IPS-11a (cell line): Measurements from ENCODE around the gene GALNT5.
"Not testable (repeated sequence)": the region's sequence is repeated elsewhere in the genome, so short reads cannot be mapped to it uniquely, and the experiment has no call there.

Experiments
- H3K4me3 ChIP-seq: one replicate; pipeline ENCODE4 v1.5.1; 2013; ENCODE audit warnings: low read depth, low read length, control low read depth

GALNT5 gene

DNA sequence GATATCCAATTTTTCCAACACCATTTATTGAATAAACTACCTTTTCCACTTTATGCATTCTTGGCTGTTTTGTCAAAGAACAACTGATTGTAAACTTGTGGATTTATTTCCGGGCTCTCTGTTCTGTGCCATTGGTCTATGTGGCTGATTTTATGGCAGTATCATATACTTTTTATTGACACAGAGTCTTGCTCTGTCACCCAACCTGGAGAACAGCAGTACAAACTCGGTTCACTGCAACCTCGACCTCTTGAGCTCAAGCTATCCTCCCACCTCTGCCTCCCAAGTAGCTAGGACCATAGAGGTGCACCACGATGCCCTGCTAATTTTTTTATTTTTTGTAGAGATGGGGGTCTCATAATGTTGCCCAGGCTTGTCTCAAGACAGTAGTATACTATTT is 6.7 kb upstream of the GALNT5 start:
- no peak overlapping the region for H3K4me3 ChIP-seq

DNA sequence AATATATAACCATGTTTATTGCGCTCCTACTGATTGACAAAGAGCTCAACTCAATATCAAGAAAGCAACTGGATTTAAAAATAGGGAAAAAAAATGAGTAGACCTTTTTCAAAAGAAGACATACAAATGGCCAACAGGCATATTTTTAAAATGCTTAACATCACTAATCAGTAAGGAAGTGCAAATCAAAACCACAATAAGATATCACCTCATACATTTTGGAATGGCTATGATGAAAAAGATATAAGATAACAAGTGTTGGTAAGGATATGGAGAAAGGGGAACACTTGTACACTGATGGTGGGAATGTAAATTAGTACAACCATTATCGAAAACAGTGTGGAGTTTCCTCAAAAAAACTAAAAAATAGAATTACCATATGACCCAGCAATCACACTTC is 5.6 kb upstream of the GALNT5 start:
- no peak overlapping the region for H3K4me3 ChIP-seq

DNA sequence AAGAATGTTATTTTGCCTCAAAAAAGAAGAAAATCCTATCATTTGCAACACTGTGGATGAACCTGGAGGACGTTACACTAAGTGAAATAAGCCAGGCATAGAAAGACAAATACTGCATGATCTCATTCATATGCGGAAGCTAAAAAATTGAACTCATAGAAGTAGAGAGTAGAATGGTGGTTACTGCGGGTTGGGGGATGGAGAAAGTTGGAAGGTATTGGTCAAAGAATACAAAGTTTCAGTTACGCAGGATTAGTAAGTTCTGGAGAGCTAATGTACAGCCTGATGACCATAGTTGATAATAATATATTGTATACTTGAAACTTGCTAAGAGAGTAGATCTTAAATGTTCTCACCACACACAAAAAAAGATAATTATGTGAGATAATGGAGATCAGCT is 5.0 kb upstream of the GALNT5 start:
- no peak overlapping the region for H3K4me3 ChIP-seq

DNA sequence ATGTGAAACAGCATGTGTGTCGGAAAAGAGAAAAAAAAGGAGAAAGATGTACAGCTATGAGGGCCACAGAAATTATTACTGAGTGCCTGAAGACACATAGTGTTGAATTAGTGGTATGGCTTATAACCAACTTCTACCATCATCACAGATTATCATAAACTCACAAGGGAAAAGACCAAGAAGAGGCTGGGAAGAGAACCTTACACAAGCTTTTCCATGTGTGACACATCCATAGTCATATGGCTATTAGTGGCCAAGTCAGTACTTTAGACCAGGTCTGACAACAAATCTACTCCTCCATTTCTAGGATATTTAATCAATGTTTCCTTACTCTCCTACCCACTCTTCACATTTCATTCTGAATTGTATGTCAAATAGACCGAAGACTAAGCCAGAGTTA is 3.5 kb upstream of the GALNT5 start:
- no peak overlapping the region for H3K4me3 ChIP-seq

DNA sequence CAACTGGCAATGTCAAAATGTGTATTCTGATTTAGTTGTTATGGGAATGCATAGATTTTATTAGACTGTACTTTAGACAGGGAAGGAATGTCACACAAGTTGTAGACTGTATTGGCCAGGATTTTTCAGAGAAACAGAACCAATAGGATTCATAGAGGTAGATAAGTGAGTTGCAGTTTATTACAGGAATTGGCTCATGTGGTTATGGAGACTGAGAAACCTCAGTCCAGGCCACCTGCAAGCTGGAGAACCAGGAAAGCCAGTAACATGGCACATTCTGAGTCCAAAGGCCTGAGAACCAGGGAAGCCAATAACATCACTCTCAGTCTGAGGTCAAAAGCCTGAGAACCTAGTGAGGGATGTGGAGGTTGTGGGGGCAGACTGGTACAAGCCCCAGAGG is 1.8 kb upstream of the GALNT5 start:
- no peak overlapping the region for H3K4me3 ChIP-seq

DNA sequence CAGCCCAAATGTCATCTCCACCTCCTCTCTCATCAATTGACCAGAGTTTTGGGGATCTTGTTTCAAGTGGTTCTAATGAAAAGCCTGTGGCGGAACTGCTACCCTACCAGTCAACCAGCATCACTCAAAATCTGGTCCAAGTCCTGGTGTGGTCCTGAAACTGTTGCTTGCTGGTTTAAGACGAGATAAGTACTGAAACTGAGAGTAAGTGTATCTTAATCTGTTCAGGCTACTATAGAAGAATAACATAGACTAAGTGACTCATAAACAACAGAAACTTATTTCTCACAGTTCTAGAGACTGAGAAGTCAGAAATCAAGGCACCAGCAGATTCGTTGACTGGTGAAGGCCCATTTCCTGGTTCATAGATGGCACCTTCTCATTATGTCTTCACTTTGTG is 879 bp upstream of the GALNT5 start:
- no peak overlapping the region for H3K4me3 ChIP-seq

DNA sequence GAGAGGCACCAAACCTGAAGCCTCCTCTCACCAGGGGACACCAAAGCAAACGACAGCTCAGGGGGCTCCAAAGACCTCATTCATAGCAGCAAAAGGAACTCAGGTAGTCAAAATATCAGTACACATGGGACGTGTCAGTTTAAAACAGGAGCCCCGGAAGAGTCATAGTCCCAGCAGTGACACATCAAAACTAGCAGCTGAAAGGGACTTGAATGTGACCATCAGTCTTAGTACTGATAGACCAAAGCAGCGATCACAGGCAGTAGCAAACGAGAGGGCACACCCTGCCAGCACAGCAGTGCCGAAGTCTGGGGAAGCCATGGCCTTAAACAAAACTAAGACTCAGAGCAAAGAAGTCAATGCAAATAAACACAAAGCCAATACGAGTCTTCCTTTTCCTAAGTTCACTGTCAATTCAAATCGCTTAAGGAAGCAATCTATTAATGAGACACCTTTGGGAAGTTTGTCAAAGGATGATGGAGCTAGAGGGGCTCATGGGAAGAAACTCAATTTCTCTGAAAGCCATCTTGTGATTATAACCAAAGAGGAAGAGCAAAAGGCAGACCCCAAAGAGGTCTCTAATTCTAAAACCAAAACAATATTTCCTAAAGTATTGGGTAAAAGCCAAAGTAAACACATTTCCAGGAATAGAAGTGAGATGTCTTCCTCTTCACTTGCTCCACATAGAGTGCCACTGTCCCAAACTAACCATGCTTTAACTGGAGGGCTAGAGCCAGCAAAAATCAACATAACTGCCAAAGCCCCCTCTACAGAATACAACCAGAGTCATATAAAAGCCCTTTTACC is 1.2 kb downstream of the GALNT5 start:
- no peak overlapping the region for H3K4me3 ChIP-seq

DNA sequence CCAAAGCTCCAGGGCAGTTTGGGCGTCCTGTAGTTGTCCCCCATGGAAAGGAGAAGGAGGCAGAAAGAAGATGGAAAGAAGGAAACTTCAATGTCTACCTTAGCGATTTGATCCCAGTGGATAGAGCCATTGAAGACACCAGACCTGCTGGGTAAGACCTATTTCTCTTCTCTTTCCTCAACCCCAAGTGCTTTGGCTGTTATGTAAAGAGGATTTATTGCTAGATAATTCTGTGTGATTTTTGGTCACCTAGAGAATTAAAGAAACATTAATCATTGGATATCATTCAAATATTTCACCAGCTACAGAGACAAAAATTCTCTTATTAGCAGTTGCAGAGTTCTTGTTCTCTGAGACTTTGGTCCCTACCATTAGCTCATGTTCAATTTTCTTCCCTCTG is 1.9 kb downstream of the GALNT5 start:
- H3K4me3 ChIP-seq: no peak overlapping the region

DNA sequence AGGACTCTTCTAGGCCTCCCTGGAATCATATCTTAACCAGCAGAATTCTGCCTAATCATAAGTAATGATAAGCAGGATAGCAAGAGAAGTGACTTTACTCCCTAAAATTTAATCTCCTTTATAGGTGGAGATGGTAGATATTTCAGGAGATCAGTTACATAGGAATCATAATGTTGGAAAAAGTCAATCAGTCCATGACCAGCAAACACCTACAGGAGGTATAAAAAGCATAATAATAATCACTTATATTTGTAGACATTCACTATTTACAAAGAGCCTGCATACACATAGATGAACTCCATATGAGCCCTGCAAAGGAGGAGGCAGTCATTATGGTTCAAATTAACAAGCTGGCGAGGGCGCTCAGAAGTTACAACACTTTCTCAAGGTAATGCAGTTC is 2.5 kb downstream of the GALNT5 start:
- no peak overlapping the region for H3K4me3 ChIP-seq

DNA sequence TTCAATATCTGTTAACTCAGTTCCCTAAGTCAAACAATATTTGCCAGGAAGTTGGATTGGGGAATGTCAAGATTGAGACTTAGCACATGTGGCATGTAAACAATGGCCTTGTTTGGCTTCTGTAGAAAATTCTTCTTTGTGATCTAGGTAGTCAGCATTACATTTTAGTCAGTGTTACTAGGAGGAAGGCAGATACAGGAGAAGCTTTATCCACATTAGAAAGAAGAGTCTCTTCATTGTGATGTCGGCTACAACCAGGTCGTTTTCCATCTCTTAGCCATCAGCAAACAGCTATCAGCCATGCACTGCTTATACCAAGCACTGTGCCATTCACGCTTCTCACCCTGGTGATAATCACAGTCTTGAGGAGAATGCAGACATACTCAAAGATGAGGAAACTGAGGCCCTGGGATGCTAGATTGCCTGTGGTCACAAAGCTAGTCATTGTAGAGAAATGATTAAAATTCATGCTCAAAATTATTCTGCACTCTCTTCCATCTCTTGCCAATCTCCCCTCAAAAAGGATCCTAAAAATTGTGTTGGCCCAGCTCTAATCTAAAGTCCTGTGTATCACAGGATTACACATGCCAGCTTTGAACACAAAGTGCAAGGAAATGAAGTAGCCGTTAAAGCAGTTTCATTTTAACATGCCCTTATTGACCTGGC is 3.2 kb downstream of the GALNT5 start:
- H3K4me3 ChIP-seq: no peak overlapping the region

DNA sequence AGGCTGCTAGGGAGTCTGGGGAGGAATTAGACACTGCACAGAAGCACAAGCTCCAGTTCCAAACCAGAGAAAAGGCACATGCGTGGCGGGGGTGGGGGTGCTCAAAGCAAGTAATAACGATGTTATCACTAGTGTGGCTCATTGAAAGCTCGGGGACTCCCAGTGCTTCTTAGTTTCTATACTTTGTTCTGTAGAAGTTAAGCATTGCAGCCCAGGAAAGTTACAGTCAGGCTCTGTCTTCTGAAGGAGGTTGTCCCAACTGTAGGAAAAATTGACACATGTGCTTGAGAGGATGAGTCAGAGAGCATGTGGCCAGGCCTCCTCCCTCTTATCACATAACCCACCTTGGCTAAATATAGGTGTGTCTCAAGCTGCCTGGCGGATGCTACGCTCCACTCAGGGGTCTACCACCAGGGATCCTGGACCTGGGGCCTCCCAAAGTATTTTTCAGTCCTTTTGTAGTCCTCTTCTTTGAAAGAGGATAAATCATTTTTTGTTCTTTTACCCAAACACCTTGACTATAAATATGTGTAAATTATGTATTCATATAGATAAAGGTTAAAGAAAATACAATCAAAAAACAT is 3.8 kb downstream of the GALNT5 start:
- no peak overlapping the region for H3K4me3 ChIP-seq

DNA sequence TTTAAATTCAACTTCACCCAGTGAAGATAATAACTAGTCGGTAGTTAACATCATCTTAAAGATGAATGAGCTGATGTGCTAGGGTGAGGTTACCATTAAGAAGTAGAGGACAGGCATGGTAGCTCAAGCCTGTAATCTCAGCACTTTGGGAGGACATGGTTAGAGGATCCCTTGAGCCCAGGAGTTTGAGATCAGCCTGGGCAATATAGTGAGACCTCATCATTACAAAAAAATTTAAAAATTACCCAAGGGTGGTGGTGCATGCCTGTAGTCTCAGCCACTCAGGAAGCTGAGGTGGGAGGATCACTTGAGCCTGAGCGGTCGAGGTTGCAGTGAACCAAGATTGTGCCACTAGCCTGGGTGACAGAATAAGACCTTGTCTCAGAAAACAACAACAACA is 4.7 kb downstream of the GALNT5 start:
- H3K4me3 ChIP-seq: no peak overlapping the region

DNA sequence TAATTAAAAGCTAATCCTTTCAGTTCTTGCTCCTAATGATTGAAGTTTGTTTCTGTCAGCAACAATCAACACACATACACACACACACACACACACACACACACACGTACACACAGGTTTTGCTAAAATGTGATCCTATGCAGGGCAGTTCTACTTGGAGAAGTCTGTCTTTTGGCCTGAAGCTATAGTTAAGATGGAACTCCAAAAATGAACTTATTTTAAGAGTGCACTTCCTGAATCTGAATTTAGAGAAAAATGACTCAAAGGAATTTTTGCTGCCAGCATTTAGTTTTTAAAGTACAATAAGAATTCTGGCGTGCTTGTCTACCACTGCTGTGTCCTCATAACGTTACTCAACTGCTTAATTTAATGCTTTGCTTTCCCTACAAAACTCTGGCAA is 6.6 kb downstream of the GALNT5 start:
- no peak overlapping the region for H3K4me3 ChIP-seq

DNA sequence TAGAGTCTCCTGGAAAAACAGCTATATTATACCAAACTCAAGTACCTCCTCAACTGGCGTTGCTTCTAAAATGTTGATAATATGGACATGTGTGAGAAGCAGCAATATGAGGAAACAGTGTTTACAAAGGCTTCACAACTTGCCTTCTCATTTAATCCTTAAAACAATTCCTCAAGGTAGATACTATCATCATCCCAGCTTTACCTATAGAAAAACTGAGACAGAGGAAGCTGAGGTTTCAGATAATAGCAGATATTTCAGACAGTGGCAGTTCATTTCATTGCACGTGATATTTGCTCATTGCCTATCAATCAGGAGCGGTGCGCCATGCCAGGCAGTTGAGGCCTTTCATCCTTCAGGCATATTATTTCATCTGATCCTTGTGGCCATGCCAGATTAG is 8.3 kb downstream of the GALNT5 start:
- no peak overlapping the region for H3K4me3 ChIP-seq

DNA sequence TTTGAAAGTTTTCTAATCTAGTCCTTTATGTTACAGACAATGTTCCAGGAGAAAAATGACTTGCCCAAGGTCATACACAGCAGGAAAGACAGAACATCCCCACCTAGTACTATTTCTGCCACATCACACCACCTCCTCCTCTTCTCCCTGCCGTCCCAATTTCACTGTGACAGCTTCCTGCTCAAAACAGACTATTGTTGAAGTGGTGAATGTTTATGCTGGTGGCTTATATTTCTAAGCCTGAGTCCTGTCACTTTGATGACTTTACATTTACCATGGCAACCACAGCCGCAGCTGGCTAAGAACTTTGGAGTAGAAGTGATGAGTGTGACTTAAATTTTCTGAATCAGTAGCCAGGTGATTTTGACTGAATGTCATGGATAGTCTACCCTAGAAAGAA is 10.0 kb downstream of the GALNT5 start:
- H3K4me3 ChIP-seq: no peak overlapping the region

DNA sequence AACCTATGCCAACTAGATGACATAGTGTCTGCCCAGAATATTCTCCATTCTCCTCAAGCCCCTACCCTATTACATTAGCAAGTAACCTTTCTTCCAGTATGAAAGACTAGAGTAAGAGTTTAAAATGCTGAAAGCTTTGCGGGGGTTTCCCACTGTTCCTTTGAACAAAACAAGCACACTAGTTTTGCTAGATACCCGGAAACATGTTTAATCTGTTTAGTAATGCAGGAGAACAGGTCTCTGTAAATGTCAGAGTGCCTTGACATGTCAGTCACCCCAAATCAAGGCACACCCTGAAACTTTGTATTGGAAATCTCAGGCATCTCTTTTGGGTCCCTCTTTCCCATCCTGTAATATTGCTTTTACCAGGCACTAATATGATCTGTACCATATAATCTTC is 11.6 kb downstream of the GALNT5 start:
- no peak overlapping the region for H3K4me3 ChIP-seq

DNA sequence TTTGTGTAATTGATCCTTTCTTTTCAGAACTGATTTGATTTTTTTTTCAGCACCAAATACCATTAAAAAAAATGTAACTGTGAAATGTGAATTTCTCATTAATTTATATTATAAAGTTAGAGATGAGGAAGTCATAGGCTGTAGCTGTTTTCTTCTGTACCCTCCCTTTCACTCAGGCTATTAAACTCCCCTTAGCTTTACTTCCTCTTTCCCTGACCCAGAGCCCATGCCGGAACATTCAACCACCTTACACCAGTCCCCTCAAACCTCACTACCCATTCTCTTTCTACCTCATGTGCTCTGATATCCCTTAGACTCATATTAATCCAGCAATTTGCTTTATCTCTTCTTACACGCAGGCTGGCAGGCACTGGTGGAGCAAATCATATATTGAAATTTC is 12.4 kb downstream of the GALNT5 start:
- no peak overlapping the region for H3K4me3 ChIP-seq

DNA sequence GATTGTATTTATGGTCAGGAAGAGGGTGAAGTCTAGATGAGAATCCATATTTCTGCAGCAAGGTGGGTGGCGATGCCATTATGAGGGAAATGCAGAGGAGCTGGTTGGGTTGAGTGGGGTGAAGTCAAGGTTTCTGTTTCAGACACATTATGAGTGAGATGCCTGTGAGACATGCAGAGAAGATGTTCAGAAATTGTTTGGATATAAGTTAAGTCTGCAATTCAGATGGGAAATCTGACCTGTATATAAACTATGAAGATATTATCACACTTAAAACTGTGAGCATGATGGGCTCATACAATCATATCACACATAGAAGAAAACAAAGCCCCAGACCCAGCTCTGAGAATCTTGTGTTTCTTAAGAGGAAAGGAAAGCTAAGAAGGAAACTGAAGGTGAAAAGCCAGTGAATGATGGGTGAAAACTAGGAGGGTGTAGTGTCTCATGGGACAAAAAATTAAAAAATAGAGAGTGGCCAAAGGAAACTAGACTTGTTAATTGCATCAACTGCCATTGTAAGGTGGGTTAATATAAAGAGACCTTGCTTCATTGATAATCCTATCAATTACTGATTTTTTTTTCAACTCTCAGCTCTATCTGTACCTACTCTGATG is 14.2 kb downstream of the GALNT5 start:
- no peak overlapping the region for H3K4me3 ChIP-seq

DNA sequence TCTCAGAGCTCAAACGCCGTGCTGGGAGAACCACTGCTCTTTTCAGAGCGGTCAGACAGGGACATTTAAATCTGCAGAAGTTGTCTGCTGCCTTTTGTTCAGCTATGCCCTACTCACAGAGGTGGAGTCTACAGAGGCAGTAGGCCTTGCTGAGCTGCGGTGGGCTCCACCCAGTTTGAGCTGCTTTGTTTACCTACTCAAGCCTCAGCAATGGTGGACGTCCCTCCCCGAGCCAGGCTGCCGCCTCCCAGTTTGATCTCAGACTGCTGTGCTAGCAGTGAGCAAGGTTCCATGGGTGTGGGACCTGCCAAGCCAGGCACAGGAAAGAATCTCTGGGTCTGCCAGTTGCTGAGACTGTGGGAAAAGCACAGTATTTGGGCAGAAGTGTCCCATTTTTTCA is 21.8 kb downstream of the GALNT5 start:
- not testable (repeated sequence) for H3K4me3 ChIP-seq

DNA sequence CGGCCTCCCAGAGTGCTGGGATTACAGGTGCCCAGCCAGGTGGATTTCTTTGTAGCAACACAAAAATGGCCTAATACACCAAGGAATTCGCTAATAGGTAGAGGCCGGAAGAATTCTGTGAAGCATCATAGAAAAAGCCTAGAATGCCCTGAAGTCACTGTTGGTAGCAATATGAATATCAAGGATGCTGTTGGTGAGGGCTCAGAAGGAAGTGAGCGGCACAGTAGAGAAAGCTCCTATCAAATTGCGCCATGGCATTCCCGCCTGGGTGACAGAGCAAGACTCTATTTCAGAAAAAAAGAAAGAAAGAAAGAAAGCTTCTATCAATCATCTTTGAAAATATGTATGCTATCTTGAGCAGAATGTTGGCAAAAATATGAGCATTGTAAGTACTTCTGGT is 23.8 kb downstream of the GALNT5 start:
- H3K4me3 ChIP-seq: no peak overlapping the region

DNA sequence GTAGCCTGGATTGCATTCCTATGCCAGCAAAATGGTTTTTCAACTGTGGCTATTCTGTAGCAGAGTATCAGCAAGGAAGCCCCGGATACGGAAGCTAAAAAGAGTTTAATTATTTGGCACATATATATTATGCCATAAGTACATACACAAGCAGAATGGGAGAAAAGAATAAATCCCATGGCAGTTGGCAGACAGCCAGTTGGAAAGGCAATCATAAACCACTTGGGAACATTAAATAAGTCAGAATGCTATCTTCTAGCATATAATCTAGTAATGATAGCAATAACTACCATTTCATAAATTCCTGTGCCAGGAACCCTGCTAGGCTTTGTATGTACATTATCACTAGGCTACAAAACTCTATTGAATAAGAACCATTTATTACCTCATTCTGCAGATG is 26.0 kb downstream of the GALNT5 start:
- H3K4me3 ChIP-seq: no peak overlapping the region

DNA sequence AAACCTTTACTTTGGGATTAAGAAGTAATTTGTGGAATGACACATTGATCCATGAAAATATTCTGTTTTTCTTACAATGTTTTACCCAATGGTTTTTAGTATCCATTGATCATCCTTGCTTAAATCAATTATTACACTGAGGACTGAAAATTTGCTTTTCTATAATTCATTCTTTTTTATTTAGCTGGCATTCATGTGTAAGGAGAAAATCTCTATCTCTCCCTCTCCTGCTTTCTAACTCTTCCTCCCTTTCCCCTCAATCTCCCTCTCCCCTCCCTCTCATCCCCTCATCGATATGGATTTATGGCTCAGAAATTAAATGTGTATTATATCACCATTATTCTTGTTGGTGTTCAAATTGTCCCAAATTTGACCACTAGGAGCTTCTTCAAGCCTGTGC is 29.7 kb downstream of the GALNT5 start:
- no peak overlapping the region for H3K4me3 ChIP-seq
